Activated T-cell treated with anti-CD3 and anti-CD28 coated beads, Interleukin-2, amount 50 U/mL, for 48 hours (primary cell): ENCODE results near the gene IMPDH1.

Experiments
- DNase-seq, 2 experiments: peaks; one replicate each; pipeline ENCODE4 v3.0.0-alpha.2; 2020

IMPDH1 gene

DNA sequence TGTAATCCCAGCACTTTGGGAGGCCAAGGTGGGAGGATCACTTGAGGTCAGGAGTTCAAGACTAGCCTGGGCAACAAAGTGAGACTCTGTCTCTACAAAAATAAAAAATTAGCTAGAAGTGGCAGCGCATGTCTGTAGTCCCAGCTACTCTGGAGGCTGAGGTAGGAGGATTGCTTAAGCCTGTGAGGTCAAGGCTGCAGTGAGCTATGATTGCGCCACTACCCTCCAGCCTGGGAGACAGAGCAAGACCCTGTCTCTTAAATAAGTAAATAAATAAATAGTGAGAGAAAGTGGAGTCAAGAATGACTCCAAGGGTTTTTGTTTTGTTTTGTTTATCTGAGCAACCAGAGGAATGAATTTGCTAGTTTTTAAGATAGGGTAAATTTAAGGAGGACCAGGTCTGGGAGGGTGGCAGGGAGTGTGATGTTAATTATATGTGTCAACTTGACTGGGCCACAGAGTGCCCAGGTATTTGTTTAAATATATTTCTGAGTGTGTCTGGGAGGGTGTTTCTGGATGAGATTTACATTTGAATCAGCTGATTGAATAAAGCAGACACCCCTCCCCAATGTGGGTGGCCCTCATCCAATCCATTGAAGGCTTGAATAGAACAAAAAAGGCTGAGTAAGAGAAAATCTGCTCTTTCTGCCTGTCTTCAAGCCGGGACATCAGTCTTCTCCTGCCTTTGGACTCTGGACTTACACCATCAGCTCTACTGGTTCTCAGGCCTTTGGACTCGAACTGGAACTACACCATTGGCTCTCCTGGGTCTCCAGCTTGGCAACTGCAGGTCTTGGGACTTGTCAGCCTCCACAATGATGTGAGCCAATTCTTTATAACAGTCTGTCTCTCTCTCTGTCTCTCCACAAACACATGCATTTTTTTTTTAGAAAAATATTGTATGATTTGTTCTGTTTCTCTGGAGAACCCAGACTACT lies 23.5 kb downstream of the IMPDH1 start:
- no peak for DNase-seq

DNA sequence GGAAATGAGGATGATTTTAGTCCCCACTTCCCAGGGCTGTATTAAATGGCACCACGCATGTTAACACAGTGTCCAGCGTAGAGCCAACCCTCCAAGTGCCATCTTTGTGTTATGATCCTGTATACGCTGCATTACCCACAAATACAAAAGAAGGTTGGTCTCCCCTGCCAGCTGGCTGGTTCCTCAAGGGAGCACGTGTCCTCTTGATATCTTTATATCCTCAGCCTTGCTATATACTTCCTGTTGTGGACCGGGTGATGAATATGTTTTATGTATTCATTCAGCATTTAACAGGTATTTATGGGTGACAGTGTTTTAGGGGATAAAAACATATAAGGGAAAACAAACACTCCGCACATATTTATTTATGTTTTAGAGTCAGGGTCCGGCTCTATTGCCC lies 25.1 kb downstream of the IMPDH1 start:
- no peak for DNase-seq

DNA sequence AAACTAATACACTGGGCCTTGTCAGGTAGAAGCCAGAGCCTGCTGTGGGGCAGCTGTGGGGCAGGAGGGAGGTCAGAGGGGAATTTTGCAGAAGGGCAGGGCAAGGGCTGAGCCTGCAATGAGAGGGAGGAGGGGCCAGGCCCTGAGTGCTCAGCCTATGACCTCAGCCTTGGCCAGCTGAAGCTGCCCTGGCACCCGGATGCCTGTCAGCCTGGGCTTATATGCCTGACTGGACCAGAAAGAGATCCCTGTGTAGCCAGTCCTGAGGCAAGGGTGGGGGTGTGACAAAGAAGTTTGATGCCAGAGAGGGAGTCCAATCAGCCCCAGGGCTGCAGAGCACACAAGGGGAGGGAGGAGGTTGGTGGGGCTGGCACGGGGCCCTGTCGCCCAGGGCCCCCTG lies 26.0 kb downstream of the IMPDH1 start:
- no peak for DNase-seq

DNA sequence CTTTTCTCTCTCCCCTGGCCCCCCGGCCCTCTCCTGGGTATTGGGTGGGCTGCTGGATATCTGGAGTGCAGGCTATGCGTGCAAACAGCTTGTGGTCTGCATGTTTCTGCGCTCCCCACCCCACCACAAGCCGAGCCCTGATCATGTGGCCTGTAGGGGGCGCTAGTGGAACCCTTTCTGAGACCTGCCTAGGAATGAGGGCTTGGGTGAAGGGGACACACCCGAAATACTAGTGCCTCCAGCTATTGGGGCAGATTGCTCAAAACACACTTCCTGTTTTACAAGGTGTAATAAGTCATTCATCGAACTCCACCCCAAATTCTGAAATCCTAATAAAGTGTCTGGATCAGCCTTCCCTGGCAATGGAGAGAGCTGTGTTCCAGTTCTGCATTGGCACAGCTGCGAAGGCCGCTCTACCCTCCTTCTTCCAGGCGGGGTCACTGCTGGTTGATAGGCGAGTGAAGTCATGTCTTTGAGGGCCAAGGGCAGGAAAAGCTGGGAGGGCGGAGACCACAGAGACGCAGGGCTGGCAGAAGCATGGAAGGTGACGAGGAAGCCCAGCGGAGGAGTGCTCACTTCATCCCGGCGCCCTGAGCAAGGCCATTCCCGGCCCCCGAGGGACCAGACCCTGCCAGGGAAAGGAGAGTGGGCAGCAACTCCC lies 28.5 kb downstream of the IMPDH1 start:
- peak; percentile 73 to 77 for DNase-seq

DNA sequence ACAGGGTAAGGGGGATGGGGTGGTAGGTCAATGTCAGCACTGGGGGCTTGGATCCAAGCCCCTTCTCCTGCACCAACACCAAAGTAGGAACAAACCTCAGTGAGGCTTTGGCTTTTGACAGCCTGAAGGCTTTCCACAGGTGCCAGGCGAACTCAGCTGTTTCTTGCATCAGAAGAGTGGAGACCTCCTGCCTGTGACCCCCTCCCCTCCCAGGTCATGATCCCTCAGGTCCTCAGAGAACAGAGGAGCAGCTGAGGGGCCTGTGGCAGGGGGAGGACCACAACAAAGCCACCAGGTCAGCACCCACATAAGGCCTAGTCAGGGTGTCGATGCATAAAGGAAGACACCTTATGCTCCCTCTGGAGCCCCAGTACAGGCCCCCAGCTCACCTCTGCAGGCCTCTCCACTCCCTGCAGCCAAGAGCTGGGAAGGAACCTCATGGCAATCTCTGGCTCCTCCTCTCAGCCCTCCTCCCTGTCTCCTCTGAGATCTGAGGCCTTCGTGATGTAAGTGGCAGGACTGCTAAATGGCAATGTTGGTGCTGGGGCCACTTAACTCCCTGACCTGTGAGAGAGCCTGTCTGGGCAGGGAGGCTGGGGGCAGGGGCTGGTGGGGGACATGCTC lies 29.2 kb downstream of the IMPDH1 start:
- no peak for DNase-seq

DNA sequence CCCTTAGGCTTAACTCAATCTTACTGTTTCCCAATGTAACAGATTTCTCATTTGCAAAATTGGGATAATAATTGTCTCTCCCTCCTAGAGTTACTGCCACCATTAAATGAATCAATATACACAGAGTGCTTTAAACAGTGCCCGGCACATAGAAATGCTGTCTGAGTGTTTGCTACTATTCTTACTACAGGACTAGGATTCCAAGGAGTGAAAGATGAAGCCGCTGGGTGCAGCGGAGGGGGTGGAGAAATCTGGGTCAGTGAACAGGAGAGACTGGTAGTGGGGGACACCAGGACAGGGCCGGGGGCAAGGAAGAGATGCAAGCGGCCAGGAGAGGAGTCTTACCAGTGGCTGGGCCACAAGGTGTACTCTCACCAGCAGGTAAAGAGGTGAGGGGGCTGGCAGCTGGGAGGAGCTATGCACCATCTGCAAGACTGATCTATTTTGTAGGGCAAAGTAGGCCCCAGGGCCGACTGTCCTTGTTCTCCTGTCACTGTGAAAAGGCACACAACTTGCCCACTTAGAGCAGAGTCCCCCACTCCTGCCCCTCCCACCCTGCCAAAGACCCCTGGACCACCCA lies 29.8 kb downstream of the IMPDH1 start:
- no peak for DNase-seq

DNA sequence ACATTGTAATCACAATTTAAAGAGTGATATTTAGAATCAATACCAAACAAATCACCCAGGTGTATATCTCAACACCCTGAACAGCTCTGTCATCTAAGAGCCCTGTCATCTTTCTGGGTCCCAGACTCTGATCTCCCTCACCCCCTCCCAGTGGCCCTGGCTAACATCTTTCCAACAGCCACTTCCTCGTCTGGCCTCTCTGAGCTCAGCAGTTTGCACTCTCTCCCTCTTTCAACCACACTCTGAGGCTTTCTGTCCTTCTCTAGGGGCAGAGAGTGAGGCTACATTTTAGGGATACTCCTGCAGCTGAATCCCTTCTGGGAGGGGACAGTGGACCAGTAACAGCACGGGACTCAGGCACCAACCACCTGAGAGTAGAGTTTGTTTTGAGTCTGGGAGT lies 31.1 kb downstream of the IMPDH1 start:
- DNase-seq, result no peak

DNA sequence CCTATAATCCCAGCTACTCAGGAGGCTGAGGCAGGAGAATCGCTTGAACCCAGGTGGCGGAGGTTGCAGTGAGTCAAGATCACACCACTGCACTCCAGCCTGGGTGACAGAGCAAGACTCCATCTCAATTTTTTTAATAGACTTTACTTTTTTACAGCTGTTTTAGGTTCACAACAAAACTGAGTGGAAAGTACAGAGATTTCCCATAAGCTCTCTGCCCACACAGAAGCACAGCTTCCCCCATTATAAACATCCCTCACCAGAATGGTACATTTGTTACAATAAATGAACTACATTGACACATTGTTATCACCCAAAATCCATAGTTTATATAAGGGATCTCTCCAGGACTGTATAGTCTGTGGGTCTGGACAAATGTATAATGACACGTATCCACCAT lies 33.7 kb downstream of the IMPDH1 start:
- no peak for DNase-seq

DNA sequence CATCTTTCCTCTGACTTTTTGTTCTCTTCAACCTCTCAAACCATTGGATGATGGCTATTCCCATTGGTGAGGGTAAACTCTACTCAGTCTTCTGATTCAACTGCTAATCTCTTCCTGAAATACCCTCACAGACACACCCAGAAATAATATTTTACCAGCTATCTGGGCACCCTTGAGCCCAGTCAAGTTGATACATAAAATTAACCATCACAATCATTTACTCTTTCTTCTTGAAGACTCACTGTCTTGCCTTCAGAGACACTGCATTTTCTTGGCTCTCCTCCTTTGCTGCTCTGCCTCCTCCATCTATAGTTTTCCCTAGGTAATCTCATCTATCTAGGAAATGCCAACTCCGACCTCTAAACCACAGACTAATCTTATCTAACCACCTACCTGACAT lies 35.7 kb downstream of the IMPDH1 start:
- no peak for DNase-seq

DNA sequence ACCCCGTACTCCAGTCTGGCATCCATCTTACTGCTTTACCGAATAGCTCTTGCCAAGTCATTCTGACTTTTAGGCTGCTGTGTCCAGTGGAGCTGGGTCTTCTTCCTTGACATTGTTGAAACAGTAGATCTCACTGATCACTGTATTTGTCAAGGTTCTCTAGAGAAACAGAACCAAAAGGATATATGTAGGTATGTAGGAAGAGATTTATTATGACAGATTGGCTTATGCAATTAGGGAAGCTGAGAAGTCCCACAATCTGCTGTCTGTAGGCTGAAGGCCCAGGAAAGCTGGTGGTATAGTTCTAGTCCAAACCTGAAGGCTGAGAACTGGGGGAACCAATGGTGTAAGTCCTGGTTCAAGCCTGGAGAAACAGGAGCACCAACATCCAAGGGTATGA lies 36.2 kb downstream of the IMPDH1 start:
- DNase-seq, result no peak

DNA sequence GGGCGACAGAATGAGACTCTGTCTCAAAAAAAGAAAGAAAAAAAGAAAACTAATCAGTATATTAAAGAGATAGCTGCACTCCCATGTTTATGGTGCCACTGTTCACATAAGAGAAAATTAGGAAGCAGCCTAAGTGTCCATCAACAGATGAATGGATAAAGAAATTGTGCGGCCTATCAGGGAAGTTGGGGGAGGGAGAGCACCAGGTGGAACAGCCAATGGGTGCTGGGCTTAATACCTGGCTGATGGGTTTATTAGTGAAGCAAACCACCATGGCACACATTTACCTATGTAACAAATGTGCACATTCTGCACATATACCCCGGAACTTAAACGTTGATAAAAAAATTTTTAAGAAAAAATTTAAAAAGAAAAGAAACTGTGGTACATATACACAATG lies 39.3 kb downstream of the IMPDH1 start:
- no peak for DNase-seq

DNA sequence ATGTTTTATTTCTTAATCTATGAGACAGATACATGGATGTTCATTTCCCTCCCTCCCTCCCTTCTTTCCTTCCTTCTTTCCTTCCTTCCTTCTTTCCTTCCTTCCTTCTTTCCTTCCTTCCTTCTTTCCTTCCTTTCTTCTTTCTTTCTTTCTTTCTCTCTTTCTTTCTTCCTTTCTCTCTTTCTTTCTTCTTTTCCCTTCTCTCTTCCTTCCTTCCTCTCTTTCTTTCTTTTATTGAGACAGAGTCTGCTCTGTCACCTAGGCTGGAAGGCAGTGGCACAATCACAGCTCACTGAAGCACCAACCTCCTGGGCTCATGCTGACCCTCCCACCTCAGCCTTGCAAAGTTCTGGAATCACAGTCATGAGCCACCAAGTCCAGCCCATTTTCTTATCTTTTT lies 42.8 kb downstream of the IMPDH1 start:
- DNase-seq, result no peak

DNA sequence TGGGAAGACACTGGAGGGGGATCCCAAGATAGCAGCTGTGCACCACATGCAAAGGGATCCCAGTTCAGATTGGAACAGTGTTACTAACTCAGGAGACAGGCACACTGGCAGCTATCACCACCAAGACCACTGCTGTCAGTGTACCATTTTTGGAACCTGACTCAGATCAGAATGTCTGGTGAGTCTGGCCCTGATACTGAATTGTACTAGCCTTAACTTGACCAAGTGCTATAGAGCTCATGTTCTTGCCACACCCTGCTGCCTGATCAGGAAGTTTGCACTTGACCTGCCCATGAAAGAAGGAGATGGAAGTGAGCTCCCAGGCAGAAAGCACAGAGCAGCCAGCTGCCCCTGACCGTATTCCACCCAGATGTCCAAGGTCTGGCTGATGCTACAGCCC lies 43.5 kb downstream of the IMPDH1 start:
- DNase-seq, result no peak

DNA sequence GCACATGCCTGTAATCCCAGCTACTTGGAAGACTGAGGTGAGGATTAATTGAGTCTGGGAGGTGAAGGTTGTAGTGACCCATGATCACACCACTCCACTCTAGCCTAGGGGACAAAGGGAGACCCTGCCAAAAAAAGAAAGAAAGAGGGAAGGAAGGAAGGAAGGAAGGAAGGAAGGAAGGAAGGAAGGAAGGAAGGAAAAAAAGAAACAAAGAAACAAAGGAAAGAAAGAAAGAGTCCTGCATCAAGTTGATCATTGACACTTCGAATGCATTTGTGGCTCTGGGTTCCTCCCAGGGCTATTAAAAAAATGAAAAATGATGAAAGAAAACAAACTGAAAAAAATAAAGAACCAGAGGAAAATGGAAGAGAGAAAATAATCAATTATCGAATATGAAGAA lies 44.4 kb downstream of the IMPDH1 start:
- DNase-seq, result no peak

DNA sequence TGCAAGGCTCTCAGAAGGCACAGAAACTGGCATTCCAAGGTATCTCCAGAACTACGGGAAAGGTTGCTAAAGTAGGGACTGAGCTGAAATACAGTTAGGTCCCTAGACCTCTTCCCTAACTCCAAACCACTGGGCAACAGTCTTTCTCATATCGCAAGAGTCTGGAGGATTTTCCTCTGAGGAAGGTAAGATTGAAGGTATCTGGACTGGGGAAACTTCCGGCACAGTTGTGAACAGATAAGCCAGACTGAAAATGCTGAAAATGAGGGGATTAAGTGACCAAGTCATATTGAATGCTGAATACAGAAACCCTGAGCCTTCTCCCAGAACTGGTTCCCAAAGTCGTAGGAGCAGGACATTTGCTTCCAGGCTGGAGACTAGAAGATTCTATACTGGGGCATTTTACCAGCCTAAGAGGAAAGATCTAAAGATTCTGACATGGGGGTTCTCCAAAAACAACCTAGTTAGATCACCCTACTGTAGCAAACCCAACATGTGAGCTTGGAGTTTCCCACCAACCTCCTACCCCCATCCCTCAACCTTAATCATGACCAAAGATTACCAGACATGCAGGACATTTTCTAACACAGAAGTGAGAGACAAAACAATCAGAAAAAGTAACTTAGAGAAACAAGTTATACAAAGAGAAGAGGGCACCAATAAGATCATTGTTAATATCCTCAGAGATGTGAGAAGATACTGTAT lies 45.5 kb downstream of the IMPDH1 start:
- DNase-seq, result no peak

DNA sequence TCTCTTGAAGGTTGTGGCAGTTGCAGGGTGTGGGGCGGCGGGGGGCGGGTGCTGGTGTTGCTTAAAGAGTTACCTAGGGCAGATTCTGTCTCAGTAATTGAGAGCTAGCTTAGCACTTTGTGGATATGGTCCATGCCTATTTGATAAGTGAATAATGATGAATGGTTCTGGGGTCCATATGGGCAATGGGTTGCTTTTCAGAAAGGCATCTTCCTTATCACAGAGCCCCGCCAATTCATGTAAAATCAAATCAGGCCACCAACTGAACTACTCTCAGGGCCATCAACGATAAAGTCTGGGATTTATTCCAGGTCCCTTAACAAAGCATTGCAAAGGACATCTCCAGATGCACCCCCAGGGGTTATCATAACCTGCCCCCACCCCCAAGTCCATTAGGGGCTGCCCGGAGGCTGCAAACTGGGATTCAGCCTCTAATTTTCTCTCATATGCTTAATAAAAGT lies 46.5 kb downstream of the IMPDH1 start:
- no peak for DNase-seq

DNA sequence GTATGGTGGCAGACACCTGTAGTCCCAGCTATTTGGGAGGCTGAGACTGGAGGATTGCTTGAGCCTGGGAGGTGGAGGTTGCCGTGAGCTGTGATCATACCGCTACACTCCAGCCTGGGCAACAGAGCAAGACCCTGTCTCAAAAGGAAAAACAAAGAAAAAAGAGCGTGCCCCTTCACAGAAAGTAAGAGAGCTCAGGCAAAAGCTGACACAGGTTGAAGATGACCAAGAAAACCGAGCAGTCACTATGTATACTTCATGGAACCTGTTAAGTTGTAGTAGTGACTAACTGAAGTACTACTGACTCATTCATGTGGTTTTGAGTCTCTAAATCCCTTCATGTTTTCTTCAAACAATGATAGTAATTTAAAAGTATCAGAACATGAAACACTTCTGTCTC lies 47.1 kb downstream of the IMPDH1 start:
- DNase-seq, result no peak

DNA sequence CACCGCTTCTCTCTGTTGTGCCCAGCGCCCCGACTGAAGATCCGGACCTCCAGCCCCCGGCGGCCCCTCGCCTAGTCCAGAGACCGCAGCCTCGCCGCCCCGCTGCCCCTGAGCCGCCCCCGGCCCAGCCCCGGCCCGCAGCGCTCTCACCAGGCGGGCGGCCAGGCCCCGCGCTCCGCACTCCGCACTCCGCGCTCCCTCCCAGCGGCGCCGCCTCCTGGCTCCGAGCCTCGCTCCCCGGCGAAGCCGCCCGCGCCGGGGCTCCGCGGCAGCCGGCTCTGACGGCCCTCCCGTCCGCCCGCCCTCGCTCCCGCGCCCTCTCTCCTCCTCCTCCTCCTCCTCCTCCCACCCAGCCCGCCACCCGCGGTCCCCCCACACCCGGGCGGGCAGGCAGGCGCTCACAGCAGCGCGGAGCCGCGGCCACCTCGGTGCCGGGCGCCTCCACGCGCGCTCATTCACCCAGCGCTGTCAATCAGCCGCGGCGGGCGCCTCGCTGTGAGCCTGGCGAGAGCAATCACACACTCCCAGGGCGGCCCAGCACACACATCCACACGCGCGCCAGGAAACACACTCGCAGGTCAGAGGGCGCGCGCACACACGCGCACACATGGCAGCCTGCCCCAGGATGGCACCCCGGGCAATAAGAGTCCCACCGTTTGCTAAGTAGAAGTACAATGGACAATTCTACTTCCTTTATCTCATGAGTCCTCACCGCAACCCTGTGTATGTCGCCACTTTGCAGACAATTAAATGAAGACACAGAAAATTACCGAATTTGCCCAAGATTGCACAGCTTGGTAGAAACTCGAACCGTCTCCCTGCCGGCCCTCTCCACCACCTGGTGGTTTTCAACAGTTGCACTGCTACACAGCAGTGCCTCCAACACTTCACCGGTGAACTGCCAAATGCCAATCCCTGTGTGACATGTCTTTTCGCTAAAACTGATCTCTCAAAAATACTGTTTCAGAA lies 48.1 kb downstream of the IMPDH1 start, which contains the start of gene PRRT4:
TSS of gene PRRT4 (minus strand) at position 280 of the 969 bp plus-strand sequence.
- DNase-seq, result peak; percentile 48 to 62

DNA sequence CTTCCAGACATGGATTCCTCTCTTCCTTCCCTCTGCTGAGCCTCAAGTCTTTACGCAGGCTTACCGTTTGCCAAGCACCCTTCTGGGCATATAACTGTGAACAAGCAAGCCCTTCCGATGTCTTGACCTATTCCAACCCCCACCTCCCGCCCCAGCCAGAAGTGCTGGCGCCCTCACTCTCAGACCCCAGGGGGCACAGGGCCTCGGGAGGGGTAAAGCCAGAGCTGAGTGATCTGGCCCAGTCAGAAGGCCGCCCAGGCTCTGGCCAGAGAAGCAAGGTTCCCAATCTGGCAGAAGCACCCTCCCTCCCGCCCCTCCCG lies 49.5 kb downstream of the IMPDH1 start:
- DNase-seq, result no peak

DNA sequence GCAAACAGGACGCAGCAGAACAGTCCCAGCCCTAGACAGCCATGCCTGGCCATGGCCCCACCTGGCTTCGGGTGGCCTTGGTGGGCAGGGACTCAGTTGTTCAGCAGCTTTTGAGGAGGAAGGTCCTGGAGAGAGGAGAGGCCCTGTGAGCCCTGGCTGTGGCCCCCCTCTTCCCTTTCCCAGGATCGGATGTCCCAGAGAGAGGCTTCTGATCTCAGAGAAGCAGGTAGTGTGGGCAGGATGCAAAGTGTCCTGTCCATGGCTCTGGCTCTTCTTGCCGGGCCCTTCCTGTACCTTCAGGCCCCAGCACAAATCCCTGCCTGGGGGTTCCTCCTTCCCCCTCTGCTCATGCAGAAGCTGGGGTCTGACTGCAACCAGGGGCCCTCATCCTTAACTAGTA lies 49.8 kb downstream of the IMPDH1 start:
- DNase-seq, result no peak

DNA sequence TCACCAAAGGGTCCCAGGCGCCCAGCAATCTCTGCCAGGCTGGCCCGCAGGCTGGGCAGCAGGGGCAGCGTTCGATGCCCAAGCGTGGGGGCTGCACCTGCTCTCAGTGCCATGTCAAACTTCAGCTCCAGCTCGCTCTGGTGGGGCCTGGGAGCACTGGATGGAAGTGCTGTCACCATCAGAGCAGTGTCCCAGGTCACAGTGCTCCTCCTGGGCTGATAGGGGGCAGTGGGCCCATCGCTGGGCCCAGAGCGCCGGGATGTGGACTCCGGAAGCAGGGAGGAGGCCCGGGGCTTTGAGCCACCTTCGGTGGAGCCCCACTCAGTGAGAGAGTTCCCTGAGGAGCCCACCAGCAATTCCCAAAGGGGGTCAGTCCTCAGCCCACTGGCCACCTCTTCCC lies 50.4 kb downstream of the IMPDH1 start:
- DNase-seq, result no peak

DNA sequence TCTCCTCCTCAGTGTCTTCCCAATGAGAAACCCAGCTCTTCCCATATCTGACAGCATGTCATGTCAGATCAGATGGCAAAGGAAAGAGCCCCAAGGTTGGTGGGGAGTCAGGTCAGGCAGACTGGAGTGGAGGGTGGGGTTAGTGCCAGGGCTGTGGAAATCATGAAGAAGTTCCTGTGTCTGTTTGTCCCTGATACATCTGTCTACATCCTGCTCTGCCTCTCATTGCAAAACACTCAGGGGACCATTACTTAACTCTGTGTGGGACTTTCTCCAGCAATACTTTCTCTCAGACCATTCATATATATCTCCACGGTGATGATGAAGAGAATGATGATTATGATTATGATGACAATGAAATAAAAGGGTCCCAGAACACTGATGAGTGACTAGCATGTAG lies 51.5 kb downstream of the IMPDH1 start:
- DNase-seq, result no peak
